Tibial artery (tissue), 4 donors: Measurements from ENCODE around the gene EDEM3.

Experiments
- DNase-seq, 2 donors: peaks; one replicate each; pipeline ENCODE4 v3.0.0-alpha.2; 2019
- H3K27ac ChIP-seq, 2 donors: fragments of 200-600 bp; sonication (generic) in 1 of 2; 1 replicate in 1 of 2; 2 replicates in 1 of 2; pipeline ENCODE4 v1.5.1; 2018 to 2019; ENCODE audit warnings: mild to moderate bottlenecking in 1 of 2
- H3K27me3 ChIP-seq, 2 donors: fragments of 200-600 bp; sonication (generic) in 1 of 2; one replicate each; pipeline versions ENCODE4 v1.5.1 to v1.6.0; 2016 to 2019
- H3K36me3 ChIP-seq, 3 donors: fragments of 200-600 bp; sonication (generic) in 2 of 3; one replicate each; pipeline ENCODE4 v1.5.1; 2016 to 2019; ENCODE audit warnings: mild to moderate bottlenecking in 2 of 3
- H3K4me1 ChIP-seq, 4 donors: fragments of 200-600 bp; sonication (generic) in 2 of 4; 1 replicate in 3 of 4; 2 replicates in 1 of 4; pipeline ENCODE4 v1.5.1; 2016 to 2019
- H3K4me3 ChIP-seq, 2 donors: fragments of 200-600 bp; sonication (generic) in 1 of 2; 1 replicate in 1 of 2; 2 replicates in 1 of 2; pipeline ENCODE4 v1.5.1; 2018 to 2019; ENCODE audit warnings: mild to moderate bottlenecking in 2 of 2
- H3K9me3 ChIP-seq, 3 donors: fragments of 200-600 bp; sonication (generic) in 1 of 3; one replicate each; pipeline ENCODE4 v1.5.1; 2016 to 2019
- intact Hi-C: fragments of 100-400 bp; cut with DNase I; formaldehyde crosslinking; loops from one replicate; pipeline ENCODE4 v1.15.0; 2023; ENCODE audit warnings: low total_unique reads
- TF ChIP-seq, protein P1 (sequence below), 2 experiments: fragments of 200-600 bp in 1 of 2; fragments of 450-650 bp in 1 of 2; IDR thresholded peaks; one replicate each; pipeline ENCODE4 v1.5.1; 2017 to 2019; ENCODE audit warnings: antibody characterized with exemption in 2 of 2, mild to moderate bottlenecking in 1 of 2, moderate library complexity in 1 of 2

The EDEM3 gene

DNA sequence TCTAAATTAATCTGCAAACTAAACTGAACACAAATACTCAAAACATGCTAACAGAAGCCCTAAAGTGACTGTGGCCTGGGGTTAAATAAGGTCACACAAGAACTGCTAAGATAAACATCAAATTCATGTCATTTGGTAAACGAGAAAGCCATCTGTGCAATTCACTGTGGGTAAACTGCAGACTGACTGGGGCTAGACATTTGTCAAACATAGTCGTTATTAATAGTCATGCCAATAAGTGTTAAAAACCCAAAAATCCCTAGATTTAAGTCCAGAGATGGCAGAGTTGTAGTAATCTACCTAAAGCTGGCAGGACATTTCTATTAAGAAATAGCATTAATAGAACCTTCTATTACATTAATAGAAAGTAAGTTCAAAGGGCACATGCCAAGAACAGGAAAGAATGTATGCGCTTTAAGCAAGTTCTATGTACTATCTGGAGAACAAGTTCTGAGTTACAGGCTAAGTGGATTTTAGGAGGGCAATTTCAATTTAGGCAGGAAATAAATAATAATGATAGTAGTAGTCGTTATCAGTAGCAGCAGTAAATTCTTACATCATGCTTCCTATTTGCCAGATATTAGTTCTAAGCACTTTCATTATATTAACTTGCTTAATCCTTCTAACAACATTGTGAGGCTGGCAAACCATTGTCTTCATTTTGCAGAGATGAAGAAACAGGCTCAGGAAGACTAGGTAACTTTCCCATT, 8.6 kb downstream of the EDEM3 start:
- Histone ChIP-seq H3K4me3 (no peak overlapping the region), H3K36me3 (no peaks in the 10 kb centered on the region), H3K27ac (peak overlapping the region in 1 of 2 donors; percentile 4), H3K27me3 (no peaks in the 10 kb centered on the region), H3K4me1 (peaks cover 0 to 36% (median 11%) of the 10 kb centered on the region in 4 donors), H3K9me3 (no peaks in the 10 kb centered on the region)
- intact Hi-C loops = no loop called here
- TF ChIP-seq, protein P1, sequence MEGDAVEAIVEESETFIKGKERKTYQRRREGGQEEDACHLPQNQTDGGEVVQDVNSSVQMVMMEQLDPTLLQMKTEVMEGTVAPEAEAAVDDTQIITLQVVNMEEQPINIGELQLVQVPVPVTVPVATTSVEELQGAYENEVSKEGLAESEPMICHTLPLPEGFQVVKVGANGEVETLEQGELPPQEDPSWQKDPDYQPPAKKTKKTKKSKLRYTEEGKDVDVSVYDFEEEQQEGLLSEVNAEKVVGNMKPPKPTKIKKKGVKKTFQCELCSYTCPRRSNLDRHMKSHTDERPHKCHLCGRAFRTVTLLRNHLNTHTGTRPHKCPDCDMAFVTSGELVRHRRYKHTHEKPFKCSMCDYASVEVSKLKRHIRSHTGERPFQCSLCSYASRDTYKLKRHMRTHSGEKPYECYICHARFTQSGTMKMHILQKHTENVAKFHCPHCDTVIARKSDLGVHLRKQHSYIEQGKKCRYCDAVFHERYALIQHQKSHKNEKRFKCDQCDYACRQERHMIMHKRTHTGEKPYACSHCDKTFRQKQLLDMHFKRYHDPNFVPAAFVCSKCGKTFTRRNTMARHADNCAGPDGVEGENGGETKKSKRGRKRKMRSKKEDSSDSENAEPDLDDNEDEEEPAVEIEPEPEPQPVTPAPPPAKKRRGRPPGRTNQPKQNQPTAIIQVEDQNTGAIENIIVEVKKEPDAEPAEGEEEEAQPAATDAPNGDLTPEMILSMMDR (IDR thresholded peaks at IDR 0.05) = no peak
- no peak for DNase-seq

DNA sequence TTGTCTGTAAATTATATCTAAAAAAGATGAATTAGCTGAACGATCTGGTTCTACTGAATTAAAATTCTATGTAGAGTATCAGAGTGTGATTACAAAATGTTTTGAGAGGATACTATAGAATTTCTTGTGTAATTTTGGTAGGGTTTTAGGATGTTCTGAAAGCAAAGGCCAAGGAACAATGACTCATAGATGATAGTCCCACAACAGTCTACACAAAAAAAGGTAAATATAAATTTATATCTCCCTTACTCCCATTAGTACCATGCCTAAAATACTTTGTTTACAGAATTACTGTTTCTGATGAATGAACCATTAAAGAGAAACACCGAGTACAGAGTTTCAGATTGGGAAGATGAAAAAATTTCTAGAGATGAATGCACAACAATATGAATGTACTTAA, 9.5 kb downstream of the EDEM3 start:
- no peaks in the 10 kb centered on the region for H3K9me3 ChIP-seq
- H3K27ac ChIP-seq = no peak overlapping the region
- H3K4me1 ChIP-seq = peaks cover 0 to 36% (median 11%) of the 10 kb centered on the region in 4 donors
- no peak for DNase-seq
- H3K36me3 ChIP-seq = no peaks in the 10 kb centered on the region
- TF ChIP-seq, protein P1 (IDR thresholded peaks at IDR 0.05) = no peak
- no peak overlapping the region for H3K4me3 ChIP-seq
- H3K27me3 ChIP-seq = no peaks in the 10 kb centered on the region
- intact Hi-C loops = no loop called here

DNA sequence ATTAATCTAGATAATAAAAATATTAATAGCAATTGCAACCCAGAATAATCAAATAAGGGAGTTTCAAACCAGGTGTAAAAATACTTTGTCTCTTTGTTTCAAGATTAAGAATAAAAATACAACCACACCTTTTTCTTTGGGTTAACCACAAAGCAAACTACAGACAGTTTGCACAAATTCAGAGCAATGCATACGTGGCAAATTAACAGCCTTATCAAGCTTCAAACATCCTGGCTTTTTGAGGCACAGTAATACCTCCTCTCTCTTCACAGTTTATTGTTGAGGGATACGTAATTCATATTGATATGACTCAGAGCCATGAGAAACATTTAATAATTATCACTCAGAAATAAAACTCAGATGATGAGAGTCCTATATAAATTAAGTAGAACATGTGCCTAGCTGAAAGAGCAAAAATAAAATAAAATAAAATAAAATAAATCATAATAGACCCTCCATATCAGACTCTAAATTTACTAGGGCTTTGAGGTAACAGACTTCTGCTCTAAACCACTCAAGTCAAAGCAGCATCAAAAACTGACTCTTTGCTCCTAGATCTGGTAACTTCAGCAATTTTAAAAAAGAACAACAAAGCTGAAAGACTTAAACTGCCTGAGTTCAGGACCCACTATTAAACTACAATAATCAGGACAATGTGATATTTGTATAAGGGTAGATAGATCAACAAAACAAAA, 11.4 kb downstream of the EDEM3 start:
- Histone ChIP-seq H3K4me3 (no peak overlapping the region), H3K9me3 (no peaks in the 10 kb centered on the region), H3K36me3 (no peaks in the 10 kb centered on the region), H3K27ac (no peak overlapping the region), H3K4me1 (peaks cover 0 to 22% (median 11%) of the 10 kb centered on the region in 4 donors), H3K27me3 (no peaks in the 10 kb centered on the region)
- TF ChIP-seq, protein P1 (IDR thresholded peaks at IDR 0.05) = no peak
- no peak for DNase-seq
- intact Hi-C loops = no loop called here

DNA sequence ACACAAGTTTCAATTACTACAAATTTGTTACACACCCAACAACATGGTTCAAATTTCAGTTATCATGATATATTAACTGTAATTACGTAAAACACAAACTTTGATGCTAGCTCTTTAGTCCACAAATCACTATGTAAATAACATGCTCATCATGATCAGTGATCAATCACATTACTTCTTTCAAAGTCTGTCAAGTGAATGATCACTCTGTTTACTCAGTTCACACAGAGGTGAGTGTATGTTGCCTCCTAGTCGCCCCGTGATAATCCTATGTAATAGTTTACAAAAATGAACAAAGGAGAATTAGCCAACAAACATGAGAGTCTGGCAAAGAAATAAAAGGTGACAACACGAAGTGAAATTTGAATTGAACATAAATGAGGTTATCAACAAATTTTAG, 14.3 kb downstream of the EDEM3 start:
- Histone ChIP-seq H3K9me3 (no peaks in the 10 kb centered on the region), H3K27ac (no peak overlapping the region), H3K36me3 (peaks cover 7 to 12% (median 7%) of the 10 kb centered on the region in 3 donors), H3K4me3 (no peak overlapping the region), H3K27me3 (no peaks in the 10 kb centered on the region), H3K4me1 (peaks cover 0 to 6% (median under 1%) of the 10 kb centered on the region in 4 donors)
- intact Hi-C loops = no loop called here
- TF ChIP-seq, protein P1 (IDR thresholded peaks at IDR 0.05) = no peak
- no peak for DNase-seq

DNA sequence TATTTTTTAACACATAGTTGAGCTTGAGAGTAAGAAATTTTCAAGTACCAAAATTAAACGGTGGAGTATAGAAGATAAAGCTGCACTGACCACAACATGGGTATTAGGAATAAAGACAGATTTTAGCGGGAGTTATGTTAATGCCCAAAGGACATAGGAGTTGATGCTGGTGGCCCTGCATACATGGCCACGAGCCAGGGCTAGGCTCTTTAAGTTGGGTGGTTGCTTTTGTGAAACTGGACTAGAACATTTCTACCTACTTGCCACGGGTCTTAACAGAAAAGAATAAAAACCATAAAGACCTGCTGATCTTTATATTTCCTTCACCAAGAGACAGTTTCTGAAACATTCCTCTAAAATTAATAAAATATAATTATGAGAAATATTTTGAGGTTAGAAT, 14.9 kb downstream of the EDEM3 start:
- peaks cover 7 to 16% (median 8%) of the 10 kb centered on the region in 3 donors for H3K36me3 ChIP-seq
- no peak overlapping the region for H3K27ac ChIP-seq
- intact Hi-C loops = no loop called here
- TF ChIP-seq, protein P1 (IDR thresholded peaks at IDR 0.05) = no peak
- no peak for DNase-seq
- no peaks in the 10 kb centered on the region for H3K9me3 ChIP-seq
- no peaks in the 10 kb centered on the region for H3K27me3 ChIP-seq
- no peak overlapping the region for H3K4me3 ChIP-seq
- H3K4me1 ChIP-seq = peaks cover 0 to under 1% (median 0%) of the 10 kb centered on the region in 4 donors
